ENCODE measurements around the gene JAKMIP3.

GRCh38 chr10:132043861-132044695 lies 21.7 kb upstream of the JAKMIP3 start:
- TF ChIP-seq EZH2 (IDR thresholded peaks at IDR 0.05) = no peak
- no peak for TF ChIP-seq CTCF (IDR thresholded peaks at IDR 0.05 in 2 of 3, conservative IDR thresholded peaks at IDR 0.05 in 1 of 3; ENCODE audit: borderline replicate concordance in 1 of 3, insufficient read depth in 1 of 3, low read depth in 2 of 3, low read length in 2 of 3)
- TF ChIP-seq REST (IDR thresholded peaks at IDR 0.05; ENCODE audit: low read depth) = no peak
- no peak for TF ChIP-seq YY1 (IDR thresholded peaks at IDR 0.05; ENCODE audit: extremely low read depth, insufficient replicate concordance, low read depth, low read length)
- TF ChIP-seq POLR2A (IDR thresholded peaks at IDR 0.05; ENCODE audit: borderline replicate concordance, extremely low read depth, insufficient read depth, insufficient read length) = no peak
- no peak for TF ChIP-seq CEBPB (IDR thresholded peaks at IDR 0.05; ENCODE audit: low read depth)
- no peak for TF ChIP-seq EGR1 (IDR thresholded peaks at IDR 0.05; ENCODE audit: low read depth)
- TF ChIP-seq POLR2AphosphoS5 (IDR thresholded peaks at IDR 0.05; ENCODE audit: low read depth, low read length) = no peak
- no peak for TF ChIP-seq ZNF274 (IDR thresholded peaks at IDR 0.05; ENCODE audit: low read depth, low read length)
- TF ChIP-seq JUND (IDR thresholded peaks at IDR 0.05) = no peak
- TF ChIP-seq ATF3 (IDR thresholded peaks at IDR 0.05) = no peak
- no peak for TF ChIP-seq EZH2phosphoT487 (IDR thresholded peaks at IDR 0.05; ENCODE audit: borderline replicate concordance)
